NOMO-1 treated with dmso at 0.1 percent for 144 hours (cell line): ENCODE measurements around the gene ERFL.

Experiments used
- DNase-seq: peaks from one replicate; lab custom pipeline; 2025; ENCODE audit not compliant: unreplicated experiment; lab: John Stamatoyannopoulos, UW

ERFL gene

DNA sequence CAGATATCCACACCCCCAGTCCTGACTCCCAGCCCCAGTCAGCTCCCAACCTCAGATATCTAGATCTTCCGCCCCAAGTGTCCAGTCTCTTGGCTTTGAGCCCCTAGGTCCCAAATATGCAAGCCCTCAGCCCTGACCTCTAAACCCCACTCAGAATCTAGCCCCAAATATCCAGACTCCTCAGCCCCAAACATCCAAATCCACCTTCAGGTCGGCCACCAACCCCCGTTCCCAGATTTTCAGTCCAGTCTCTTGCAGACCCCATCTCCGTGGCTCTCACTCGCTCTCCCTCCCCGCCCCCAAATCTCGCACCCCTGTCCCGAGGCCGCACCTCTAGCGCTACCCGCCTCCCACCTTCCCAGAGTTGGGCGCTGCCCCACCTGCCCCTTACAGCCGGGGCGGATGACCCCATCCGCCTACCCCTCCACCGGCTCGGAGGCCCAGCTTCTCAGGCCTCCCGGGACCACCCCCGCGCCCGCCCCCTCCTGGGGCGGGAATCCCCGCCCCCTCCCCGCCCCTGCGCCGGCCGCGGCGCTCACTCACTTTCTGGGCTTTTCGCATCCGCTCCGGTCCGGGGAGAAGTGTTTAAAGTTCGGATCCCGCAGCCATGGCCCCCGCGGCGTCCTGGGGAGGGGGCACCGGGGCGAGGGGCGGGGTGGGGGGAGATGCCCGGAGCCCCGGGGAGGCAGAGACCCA, 604 bp downstream of the ERFL start:
- no peak for DNase-seq

DNA sequence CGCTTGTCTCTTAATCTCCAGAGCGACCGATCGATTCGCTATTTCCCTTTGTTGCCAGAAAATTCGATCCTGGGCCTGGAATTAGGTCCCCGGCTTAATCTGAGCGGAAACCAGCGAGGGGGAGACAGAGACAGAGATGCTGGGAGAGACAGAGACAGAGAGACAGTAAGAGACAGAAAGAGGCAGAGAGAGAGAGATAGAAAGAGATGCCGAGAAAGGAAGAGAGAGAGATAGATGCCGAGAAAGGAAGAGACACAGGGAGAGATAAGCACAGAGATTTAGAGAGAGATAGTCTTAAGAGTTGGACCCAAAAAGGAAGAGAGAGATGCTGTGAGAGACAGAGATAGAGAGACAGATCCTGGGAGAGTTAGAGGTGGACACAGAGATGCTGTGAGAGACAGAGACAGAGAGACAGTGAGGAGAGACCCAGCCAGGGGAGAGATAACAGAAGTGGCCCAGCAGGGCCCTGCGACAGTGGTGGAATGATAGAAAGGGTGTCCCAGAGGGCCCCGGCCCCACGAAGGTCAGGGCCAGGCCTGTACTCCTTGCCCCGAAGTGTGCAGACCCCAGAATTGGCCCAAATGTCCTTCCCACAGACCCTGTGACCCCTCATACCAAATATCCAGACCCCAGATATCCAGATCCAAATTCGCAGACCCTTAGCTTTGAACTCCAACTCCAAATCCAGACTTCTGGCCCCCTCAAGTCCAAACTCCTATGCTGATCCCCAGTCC, 1.3 kb downstream of the ERFL start:
- DNase-seq = no peak

DNA sequence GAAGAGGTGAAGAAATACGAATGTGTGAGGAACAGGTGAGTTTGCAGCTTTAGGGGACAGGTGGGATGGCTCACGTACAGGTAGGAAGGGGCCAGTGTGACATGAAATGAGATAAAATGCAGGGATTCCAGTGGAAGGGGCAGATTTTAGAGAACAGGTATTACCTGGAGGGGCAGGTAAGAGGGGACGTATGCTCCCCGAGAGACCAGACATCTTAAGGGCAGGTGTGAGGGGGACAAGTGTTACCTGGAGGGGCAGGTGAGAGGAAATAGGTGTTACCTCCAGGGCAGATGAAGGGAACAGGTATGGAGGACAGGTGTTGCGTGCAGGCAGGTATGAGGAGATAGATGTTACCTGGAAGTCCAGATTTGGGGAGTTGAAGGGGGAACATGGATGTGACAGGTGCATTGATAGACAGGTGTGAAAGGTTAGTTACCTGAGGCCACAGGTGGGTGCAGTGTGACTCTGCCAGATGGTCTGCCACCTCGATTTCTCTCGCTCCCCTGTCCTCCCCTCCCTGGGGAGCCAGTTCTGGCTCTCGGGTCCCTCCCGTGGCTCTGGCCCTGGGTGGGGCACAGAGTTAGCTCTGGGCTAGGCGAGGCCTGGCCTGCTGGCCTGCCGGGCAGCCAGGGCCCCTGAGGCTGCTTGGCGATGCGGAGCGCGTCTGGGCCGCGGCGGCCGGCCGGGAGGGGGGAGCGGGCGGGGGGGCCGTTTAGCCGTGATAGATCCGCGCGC, 2.1 kb downstream of the ERFL start:
- no peak for DNase-seq

DNA sequence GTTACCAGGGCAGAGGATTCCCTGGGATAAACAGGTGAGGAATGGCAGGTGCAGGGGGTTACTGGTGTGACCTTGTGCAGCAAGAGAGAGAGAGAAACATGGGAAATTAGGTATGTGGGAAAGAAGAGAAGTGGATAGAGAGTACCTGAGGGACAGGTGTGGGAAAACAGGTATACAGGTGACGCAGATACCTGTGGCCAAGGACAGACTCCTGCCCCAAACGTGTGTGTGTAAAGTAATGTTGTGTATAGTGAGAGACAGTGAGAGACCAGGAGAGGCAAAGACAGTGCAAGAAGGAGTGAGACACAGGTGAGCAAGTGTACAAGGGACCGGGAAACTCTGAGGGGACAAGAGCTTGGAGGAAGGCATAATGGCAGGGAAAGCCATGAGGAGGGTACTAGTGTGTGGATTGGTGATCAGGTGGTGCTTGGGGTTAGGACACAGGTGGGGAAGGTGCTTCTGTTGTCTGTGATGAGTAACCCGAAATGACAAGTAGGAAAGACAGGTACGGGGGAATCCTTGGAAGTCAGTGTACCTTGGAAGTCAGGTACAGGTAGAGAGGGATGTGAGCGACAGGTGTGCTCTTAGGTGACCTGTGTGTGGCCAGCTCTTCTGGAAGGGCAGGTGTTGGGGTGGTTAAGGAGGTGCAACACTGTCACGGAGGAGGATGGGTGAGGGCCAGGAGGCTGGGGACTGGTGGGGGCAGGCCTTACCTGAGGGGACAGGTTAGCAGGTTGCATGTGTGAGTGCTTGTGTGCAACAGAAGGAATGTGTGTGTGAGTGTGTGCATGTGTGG, 2.8 kb downstream of the ERFL start:
- DNase-seq = no peak

DNA sequence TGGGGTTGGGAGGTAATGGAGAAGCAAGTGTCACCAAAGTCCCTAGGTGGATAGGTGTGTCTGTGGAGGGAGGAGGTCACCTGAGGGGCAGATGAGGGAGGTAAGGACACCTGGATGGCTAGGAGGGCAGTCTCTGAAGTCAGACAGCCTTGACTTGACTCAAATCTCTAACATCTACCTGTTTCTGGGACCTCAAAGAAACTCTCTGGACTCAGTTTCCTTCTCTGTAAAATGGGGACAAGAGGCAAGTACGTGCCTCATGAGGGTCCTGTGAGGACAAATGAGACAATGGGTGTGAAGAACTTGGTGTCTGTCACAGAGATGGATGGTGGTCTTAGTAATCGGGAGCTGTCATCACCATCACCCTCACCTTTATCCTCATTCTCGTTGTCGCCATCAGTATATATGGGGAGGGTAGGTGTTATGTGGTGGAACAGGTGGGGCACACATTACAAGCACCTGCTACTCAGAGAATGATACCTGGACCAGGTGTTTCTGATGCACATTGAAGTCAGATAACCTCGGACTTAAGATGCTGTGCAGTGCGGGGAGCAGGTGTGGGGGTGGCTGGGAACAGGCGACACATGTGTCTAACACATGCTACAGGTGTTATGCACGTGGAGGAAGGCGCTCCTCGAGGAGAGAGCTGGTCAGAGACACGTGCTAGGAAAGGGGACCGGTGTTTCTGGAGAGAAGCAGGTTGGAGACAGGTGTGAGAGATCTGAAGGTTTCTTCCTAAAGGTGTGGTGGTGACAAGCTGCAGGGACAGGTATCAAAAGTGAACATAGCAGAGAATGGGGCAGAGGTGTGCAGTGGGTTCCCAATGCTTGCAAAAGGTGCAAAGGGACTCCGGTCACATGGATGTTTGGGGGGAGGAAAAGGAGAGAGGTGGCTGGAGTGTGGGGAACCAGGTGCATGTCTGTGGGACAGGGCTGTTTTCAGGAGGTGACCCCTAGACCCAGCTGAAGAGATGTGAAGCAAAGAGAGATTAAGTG, 3.8 kb downstream of the ERFL start:
- DNase-seq = no peak

DNA sequence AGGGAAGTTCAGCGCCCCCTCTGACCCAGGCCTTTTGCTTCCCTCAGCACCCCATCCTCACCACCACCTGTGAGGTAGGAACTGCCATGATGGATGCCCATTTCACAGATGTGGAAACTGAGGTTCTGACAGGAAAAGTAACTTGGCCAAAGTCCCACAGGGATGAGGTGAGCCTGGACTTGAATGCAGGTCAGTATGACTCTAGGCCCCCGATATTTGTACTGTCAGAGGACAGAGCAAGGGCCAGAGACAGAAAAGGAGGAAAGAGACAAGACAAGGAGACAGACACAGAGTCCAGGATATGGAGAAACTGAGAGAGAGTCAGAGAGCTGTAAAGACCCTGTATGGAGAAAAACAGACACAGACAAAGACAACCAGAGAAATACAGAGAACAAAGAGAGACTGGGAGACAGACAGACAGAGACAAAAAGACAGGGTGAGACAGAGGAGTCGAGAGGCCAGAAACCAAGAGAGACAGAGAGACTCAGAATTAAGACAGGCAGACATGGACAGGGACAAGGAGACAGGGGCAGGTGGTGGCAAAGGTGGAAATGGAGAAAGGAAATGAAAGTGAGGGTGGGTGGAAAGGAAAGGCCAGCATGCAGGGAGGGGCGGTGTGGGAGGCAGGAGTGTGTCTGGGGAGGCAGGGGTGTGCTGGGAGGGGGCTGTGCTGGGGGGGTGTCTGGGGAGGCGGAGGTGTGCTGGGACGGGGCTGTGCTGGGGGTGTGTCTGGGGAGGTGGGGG, 5.0 kb downstream of the ERFL start:
- no peak for DNase-seq

DNA sequence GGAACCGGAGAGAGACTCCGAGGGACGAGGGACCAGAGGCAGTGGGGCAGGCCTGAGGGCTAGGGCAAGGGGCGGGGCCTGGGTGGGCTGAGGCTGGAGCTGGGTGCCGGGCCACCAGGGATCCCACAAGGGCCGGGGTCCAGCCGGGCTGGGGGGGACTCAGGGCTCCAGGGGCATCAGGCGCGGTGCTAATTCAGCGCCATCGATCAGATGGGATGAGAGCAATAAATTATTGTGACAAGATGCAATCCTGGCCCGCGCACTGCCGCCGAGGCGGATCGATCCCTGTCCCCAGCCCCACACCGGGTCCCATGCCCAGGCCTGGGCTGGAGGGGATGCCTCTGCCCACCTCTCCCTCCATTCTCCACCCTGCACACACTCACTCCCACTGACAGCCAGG, 5.7 kb downstream of the ERFL start:
- DNase-seq = no peak

DNA sequence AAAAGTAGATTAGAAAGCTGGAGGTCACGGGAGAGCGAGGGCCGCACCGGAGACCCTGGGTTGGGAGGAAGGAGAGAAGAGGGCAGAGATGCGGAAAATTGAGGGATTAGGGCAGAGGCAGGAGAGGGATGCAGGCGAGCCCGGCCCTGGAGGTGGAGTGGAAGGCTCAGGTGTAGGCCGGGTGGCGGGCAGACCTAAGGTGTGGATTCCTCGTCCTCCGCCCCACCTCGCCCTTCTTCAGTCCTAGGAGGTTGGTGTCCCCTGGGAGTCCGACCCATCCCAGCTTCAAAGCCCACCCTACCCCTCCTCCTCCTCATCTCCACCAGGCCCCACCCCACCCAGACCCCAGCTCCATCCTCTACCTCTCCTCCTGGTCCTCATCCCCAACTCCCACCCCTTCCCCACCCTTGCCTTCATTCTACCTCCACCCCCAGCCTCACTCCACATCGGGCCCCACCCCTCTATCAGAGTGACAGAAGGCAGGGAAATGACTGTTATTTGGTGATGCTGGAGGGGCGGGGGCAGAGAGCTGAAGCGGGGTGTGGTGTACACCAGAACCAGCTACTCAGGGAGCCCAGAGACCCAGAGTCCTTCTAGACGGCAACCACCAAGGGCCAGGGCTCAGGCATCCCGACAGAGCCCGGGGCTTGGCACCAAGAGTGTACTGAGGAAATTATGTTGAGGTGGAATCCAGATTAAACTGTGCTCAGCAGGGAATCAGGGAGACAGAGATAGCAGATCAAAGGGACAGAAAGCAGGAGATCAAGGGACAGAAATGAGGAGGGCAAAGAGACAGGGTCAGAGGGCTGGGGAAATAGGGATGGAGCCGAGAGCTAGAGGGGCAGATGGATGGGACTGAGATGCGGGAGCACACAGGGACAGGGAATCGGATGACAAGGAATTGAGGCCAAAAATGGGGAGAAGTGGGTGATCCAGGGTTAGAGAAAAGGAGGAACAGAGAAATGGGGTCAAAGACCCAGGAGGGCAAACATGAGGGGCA, 6.4 kb downstream of the ERFL start:
- no peak for DNase-seq

DNA sequence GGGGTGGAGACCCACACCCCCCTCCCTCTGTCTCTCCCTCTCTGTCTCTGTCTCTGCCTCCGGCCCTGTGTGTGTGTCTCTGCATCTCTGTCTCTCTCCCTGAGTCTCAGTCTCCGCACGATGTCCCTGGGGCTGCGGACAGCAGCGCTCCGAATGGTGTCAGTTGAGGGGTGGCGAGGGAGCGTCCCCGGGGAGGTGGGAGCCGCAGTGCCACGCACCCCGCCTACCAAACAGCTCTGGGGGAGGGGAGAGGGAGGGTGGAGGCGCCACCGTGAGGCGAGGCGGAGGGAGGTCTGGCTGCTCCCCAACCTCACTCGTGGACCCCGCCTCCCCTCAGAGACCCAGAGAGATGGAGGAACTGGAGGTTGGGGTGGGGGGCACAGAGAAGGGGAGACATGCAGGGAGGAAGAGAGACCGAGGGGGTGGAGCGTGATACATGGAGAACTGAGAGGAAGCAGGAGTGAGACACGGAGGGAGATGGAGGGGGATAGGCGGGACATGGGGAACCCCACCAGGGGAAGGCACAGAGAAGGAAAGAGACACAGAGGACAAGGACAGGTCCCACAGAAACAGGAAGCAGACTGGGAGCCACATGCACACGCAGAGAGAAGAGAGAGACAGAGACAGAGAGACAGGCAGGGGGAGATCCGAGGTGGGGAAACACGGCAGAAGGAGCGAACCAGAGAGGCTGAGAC, 7.2 kb downstream of the ERFL start:
- DNase-seq = no peak

DNA sequence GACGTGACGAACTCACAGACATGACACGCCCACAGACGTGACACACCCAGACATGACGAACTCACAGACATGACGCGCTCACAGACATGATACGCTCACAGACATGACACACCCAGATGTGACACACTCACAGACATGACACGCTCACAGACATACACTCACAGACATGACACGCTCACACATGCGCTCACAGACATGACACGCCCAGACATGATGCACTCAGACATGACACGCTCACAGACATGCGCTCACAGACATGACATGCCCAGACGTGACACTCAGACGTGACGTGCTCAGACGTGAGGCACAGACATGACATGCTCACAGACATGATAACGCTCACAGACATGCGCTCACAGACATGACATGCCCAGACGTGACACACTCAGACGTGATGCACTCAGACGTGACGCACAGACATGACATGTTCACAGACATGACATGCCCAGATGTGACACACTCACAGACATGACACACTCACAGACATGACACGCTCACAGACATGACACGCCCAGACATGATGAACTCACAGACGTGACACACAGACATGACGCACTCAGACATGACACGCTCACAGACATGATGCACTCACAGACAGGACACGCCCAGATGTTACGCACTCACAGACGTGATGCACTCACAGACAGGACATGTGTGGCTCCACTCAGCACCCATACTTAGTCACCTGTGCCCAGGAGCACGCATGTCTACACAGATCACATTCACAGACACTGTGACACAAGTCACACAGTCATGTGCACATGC, 8.1 kb downstream of the ERFL start:
- DNase-seq = no peak

DNA sequence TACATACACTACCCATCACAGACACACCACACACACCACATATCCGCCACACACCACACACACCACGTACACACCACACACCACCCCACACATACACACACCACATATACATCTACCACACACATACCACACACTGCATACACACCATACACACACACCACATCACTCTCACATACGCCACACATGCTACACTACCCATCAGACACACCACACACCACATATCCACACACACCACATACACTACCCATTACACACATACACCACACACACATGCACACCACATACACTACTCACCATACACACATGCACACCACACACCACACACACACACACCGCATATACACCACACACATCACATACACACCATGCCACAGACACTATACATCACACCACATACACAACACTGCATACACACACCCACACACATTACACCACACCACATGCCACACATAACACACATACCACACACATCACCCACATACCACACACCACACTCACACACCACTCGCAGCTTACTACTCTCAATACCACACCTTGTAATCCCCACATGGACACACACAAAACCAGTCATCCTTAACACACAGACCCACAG, 9.5 kb downstream of the ERFL start:
- no peak for DNase-seq

DNA sequence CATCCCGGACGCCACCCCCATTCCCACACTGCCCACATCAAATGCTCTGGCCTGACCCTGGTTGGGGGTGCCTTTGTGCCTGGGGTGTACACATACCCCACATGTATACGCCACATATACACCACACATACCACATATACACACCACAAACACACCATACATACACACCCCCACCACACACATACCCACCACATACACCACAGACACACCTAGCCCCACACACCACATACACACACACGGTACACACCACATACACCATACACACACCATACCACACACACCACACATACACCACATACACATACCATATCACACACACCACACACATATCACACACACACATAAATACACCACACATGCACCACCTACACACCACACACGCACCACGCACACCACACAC, 10.2 kb downstream of the ERFL start:
- no peak for DNase-seq

DNA sequence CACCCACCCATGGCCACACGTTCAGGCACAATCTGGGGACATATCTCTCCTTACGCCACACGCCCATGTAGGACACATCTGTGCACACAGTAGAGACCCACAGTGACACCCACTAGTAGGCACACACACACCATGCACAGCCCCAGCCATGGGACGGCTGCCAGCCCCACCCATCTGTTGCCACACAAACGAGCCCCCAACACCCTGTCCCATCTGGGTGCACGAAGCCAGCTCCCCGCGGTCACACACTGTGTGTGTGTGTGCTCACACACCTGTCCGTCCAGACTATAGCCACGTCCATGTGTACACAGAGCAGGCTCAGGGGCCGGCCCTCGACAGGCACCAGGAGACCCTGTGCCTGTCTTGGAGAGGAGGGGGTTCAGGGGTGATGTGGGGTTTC, 10.6 kb downstream of the ERFL start:
- no peak for DNase-seq

DNA sequence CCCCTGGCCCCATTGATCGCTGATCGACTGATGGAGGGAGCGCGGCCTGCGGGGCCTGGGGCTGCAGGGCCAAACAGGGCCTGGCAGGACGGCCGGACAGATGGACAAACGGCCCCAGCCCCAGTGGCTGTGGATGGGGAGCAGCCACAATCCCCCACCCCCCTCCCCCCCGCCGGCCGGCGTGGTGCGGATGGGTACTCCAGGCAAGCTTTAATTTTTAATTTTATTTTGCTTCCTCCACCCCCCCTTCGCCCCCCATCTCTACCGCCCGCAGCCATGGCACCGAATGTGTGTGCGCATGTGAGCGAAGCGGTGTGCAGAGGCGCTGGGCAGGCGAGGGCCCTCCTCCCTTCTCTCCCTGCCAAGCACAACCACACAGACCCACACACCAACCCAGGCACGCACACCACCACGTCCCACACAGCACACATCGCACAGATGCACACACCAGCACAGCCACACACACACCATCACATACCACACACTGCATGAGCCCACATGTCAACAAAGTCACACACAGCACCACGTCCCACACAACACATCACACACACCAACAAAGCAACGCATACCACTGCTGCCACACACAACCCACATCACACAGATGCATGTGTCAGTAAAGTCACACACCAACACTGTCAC, 12.4 kb downstream of the ERFL start:
- DNase-seq = no peak

DNA sequence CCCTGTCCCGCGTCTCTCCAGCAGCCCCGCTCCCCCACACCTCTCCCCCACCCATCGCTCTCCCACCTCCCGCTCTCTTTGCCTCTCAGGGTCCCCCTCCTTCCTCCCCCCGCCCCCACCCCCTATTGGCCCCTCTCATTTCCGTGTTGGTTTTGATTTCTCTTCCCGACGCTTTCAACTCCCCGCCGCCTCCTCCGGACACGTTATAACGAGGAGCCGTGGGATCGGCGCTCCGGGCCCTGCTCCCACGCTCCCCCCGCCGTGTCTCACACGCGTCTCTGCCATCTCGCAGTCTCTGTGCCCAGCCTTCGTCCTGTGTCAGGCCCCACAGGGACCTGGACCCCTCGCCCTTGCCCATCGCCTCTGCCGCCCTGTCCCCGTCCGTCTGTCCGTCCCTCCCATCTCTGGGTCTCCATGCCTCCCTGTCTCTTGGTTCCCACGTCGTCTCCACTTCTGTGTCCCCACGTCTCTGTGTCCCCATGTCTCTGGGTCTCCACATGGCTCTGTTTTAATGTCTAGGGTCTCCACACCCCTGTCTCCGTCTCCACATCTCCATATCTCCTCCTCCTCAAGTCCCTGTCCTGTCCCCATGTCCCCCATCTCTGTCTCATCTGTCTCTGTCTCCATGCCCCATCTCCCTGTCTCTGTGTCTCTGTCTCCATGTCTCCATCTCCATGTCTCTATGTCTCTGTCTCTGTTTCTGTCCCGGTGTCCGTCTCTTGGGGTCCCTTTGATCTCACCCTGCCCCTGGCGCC, 13.1 kb downstream of the ERFL start:
- DNase-seq = no peak
